ENCODE results near the gene ZNF304. TPM values are rescaled to one million over a fixed set of nuclear protein-coding genes. Genes with fewer than 3 reads are reported as not detected.

Gene ZNF304
- total and polyA plus RNA-seq, 2 of the 4 experiments (the other 2 are of a cell fraction) = 3.9 to 16.1 TPM

GRCh38 chr19:57338877-57339276, 12.2 kb upstream of the ZNF304 start:
- Histone ChIP-seq H2BK20ac (ENCODE audit: low read depth, low read length) (peak overlapping the region; percentile 48; the same call in 1 of the 2 replicates), H3K23ac (ENCODE audit: low read depth, low read length) (no peak overlapping the region), H3K9ac (ENCODE audit: low read depth, low read length) (no peak overlapping the region), H3K4ac (ENCODE audit: low read depth, low read length) (no peak overlapping the region), H4K5ac (ENCODE audit: low read depth, low read length) (no peak overlapping the region), H3K4me2 (ENCODE audit: low read depth, low read length) (no peak overlapping the region), H3K9me3 (ENCODE audit: control insufficient read depth, insufficient read depth, low read length) (no peaks in the 10 kb centered on the region), H3K4me1 (ENCODE audit: control insufficient read depth, insufficient read depth, low read length) (no peaks in the 10 kb centered on the region), H3K79me1 (ENCODE audit: low read depth in 1 of 2, low read length in 2 of 2) (peaks cover 6 to 9% of the 10 kb centered on the region in 2 experiments; a peak in 3 of 4 replicates), H2BK120ac (ENCODE audit: low read depth, low read length) (peak overlapping the region; percentile 47; the same call in 1 of the 2 replicates), H3K27me3 (ENCODE audit: control insufficient read depth, insufficient read depth, low read length) (no peaks in the 10 kb centered on the region), H2BK15ac (ENCODE audit: low read depth, low read length) (no peak overlapping the region; the same call in 2 of the 3 replicates), H3K36me3 (ENCODE audit: control insufficient read depth, insufficient read depth, low read length) (no peaks in the 10 kb centered on the region), H3K56ac (ENCODE audit: extremely low read depth, insufficient read depth, low read length) (no peak overlapping the region), H3K9me1 (ENCODE audit: insufficient read depth, low read length) (peaks cover 8% of the 10 kb centered on the region; the same call in 1 of the 2 replicates), H2AK5ac (ENCODE audit: low read depth, low read length) (no peak overlapping the region), H2AFZ (replicated peaks; ENCODE audit: low read length, poor library complexity) (peak overlapping the region; percentile 12), H4K8ac (ENCODE audit: low read depth in 2 of 2, low read length in 2 of 2) (no peak overlapping the region), H4K20me1 (ENCODE audit: insufficient read depth, low read length) (peaks cover 2% of the 10 kb centered on the region; the same call in 1 of the 2 replicates), H4K91ac (ENCODE audit: insufficient read depth, low read depth, low read length) (no peak overlapping the region), H3K4me3 (ENCODE audit: insufficient read depth, low read depth, low read length) (no peak overlapping the region), H3K18ac (ENCODE audit: low read depth, low read length) (no peak overlapping the region), H3K14ac (replicated peaks; ENCODE audit: low read depth, low read length) (no peak overlapping the region), H3K27ac (ENCODE audit: insufficient read depth, low read length) (no peak overlapping the region), H2BK5ac (ENCODE audit: low read depth, low read length, poor library complexity, severe bottlenecking) (no peak overlapping the region), H2AK9ac (replicated peaks; ENCODE audit: low read depth, low read length, poor library complexity) (no peak overlapping the region)
- in situ Hi-C loops (cut with MboI; ENCODE audit: low sequenced_read_pairs) (no loop called here), dilution Hi-C loops (cut with HindIII; ENCODE audit: low sequenced_read_pairs, unreplicated experiment) (no loop called here), intact Hi-C loops (cut with micrococcal nuclease) (no loop called here)
- TF ChIP-seq USF2 (IDR thresholded peaks at IDR 0.05; ENCODE audit: low read depth, low read length) = no peak
- no peak for TF ChIP-seq POLR2A (IDR thresholded peaks at IDR 0.05; ENCODE audit: low read depth, low read length)
- no peak for TF ChIP-seq RFX5 (IDR thresholded peaks at IDR 0.05; ENCODE audit: low read depth, low read length)
- no peak for TF ChIP-seq ELK1 (IDR thresholded peaks at IDR 0.05; ENCODE audit: borderline replicate concordance, low read depth, low read length)
- TF ChIP-seq CEBPB (IDR thresholded peaks at IDR 0.05; ENCODE audit: low read depth, low read length) = no peak
- no peak for TF ChIP-seq BHLHE40 (IDR thresholded peaks at IDR 0.05; ENCODE audit: low read depth, low read length)
- TF ChIP-seq RAD21 (IDR thresholded peaks at IDR 0.05; ENCODE audit: low read length) = no peak
- no peak for TF ChIP-seq CHD1 (IDR thresholded peaks at IDR 0.05; ENCODE audit: low read depth, low read length)
- no peak for TF ChIP-seq MAZ (IDR thresholded peaks at IDR 0.05; ENCODE audit: borderline replicate concordance, low read depth, low read length)
- no peak for TF ChIP-seq MAFK (IDR thresholded peaks at IDR 0.05; ENCODE audit: low read depth, low read length)
- no peak for TF ChIP-seq SMC3 (IDR thresholded peaks at IDR 0.05; ENCODE audit: low read depth, low read length)
- TF ChIP-seq MXI1 (IDR thresholded peaks at IDR 0.05; ENCODE audit: borderline replicate concordance, low read depth, low read length) = no peak
- TF ChIP-seq FOS (IDR thresholded peaks at IDR 0.05; ENCODE audit: low read depth, low read length) = no peak
- TF ChIP-seq RCOR1 (IDR thresholded peaks at IDR 0.05; ENCODE audit: insufficient replicate concordance, low read length) = no peak
- no peak for TF ChIP-seq NFE2L2 (IDR thresholded peaks at IDR 0.05; ENCODE audit: low read depth, low read length)
- ATAC-seq (ENCODE audit: low read depth) (peak; percentile 62), DNase-seq (peak; percentile 66)
- WGBS, 2 experiments (ENCODE audit: extremely low coverage in 2 of 2, insufficient read length in 1 of 2) = no CpG with 5 or more reads among the region's 3 CpGs
- BruUV-seq (replicated peaks) = no TSS peak
- ChIA-PET CTCF (no interaction called here), POLR2A (ENCODE audit: unreplicated experiment) (no interaction called here)

Measured in IMR-90 (cell line).